ENCODE data around the gene DPEP1.

GRCh38 chr16:89651584-89651983, 38.1 kb downstream of the DPEP1 start:
- TF ChIP-seq CTCF (IDR thresholded peaks at IDR 0.05; ENCODE audit: extremely low read depth in 1 of 2, insufficient read depth in 1 of 2, low read depth in 1 of 2, low read length in 2 of 2) (no peak), POLR2A (IDR thresholded peaks at IDR 0.05; ENCODE audit: low read depth, low read length) (no peak), JUN (IDR thresholded peaks at IDR 0.05; ENCODE audit: borderline replicate concordance, insufficient read depth, insufficient read length, low read depth) (no peak), EZH2 (IDR thresholded peaks at IDR 0.05; ENCODE audit: borderline replicate concordance, low read depth, low read length, severe bottlenecking) (no peak), POLR2AphosphoS5 (IDR thresholded peaks at IDR 0.05; ENCODE audit: insufficient read depth, low read depth, low read length) (no peak)

All from endothelial cell of umbilical vein (primary cell).